ENCODE results near the gene TAF3.

TAF3 gene

DNA sequence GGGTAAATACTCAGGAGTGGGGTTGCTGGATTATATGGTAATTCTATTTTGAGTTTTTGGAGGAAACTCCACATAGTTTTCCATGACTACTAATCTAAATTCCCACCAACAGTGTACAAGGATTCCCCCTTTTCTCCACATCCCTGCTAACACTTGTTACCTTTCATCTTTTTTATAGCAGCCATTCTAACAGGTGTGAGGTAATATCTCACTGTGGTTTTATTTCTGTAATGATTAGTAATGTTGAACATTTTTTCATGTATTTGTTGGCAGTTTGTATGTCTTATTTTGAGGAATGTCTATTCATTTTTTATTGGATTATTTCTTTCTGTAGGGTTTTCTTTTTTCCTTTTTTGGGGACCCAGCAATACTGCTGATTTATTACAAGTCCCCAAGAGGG lies 14.9 kb downstream of the TAF3 start:
- TF ChIP-seq GATA3 (IDR thresholded peaks at IDR 0.05; ENCODE audit: low read depth, low read length): no peak
- no peak for TF ChIP-seq GATA2 (IDR thresholded peaks at IDR 0.05; ENCODE audit: low read depth, low read length)

DNA sequence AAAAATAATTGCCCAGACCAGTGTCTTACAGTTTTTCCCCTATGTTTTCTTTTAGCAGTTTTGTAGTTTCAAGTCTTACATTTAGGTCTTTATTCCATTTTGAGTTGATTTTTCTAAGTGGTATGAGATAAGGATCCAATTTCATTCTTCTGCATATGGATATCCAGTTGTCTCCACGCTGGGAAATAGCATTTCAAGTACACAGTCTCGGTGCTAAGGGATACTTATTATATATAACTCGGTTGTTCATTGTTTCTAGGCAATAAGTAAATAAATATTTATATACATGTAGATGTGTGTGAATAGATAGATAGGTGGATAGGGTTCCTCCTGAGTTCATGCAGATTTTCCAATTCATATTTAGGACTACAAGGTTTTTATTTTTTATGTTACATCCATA lies 16.0 kb downstream of the TAF3 start:
- TF ChIP-seq GATA2 (IDR thresholded peaks at IDR 0.05; ENCODE audit: low read depth, low read length) (no peak), GATA3 (IDR thresholded peaks at IDR 0.05; ENCODE audit: low read depth, low read length) (no peak)

- TF ChIP-seq GATA2 (IDR thresholded peaks at IDR 0.05; ENCODE audit: low read depth, low read length): no peak
- TF ChIP-seq GATA3 (IDR thresholded peaks at IDR 0.05; ENCODE audit: low read depth, low read length): no peak
Measured at GRCh38 chr10:7836571-7836970, 18.3 kb downstream of the TAF3 start.

GRCh38 chr10:7846591-7846990 lies 28.3 kb downstream of the TAF3 start:
- TF ChIP-seq GATA2 (IDR thresholded peaks at IDR 0.05; ENCODE audit: low read depth, low read length) (no peak), GATA3 (IDR thresholded peaks at IDR 0.05; ENCODE audit: low read depth, low read length) (no peak)

GRCh38 chr10:7853226-7853842 lies 35.0 kb downstream of the TAF3 start:
- TF ChIP-seq GATA3 (IDR thresholded peaks at IDR 0.05; ENCODE audit: low read depth, low read length) (no peak), GATA2 (IDR thresholded peaks at IDR 0.05; ENCODE audit: low read depth, low read length) (no peak)

DNA sequence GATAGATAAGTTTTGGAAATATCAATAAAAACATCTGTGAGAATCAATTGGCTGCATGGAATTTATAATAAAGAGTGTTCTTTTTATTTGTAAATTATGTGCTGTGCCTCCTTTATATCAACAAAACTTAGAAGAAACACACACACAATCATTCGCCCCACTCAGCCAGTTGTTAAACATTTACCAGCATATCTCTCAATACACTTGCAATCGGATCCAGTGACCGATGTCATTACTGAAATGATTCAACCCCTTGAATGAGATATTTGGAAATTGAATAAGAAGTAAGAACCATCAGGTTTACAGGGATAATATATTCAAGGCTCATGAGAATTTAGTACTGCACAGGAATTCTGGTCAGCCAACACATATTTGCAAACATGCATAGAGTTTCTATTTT lies 35.6 kb downstream of the TAF3 start:
- TF ChIP-seq GATA2 (IDR thresholded peaks at IDR 0.05; ENCODE audit: low read depth, low read length) (no peak), GATA3 (IDR thresholded peaks at IDR 0.05; ENCODE audit: low read depth, low read length) (no peak)

- no peak for TF ChIP-seq GATA3 (IDR thresholded peaks at IDR 0.05; ENCODE audit: low read depth, low read length)
- TF ChIP-seq GATA2 (IDR thresholded peaks at IDR 0.05; ENCODE audit: low read depth, low read length): no peak
Measured at GRCh38 chr10:7855205-7855604, 36.9 kb downstream of the TAF3 start.

DNA sequence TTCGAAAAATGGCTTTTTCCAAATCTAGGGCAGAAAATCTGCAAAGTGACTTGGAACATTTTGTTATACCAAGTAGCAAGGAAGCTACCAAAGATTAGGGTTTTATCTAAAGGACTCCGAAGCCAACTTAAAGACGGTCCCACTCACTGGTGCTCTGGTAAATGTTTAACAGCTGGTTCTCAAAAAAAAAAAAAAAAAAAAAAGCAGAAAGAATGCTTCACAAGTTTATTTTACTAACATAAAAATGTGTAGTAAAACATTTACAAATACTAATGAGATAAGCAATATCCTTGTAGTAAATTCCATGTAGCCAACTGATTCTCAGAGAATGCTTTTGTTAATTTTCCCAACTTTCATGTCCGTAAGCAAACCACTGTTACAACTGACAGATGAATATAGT lies 38.4 kb downstream of the TAF3 start:
- TF ChIP-seq GATA2 (IDR thresholded peaks at IDR 0.05; ENCODE audit: low read depth, low read length) (no peak), GATA3 (IDR thresholded peaks at IDR 0.05; ENCODE audit: low read depth, low read length) (no peak)

- TF ChIP-seq GATA2 (IDR thresholded peaks at IDR 0.05; ENCODE audit: low read depth, low read length) (no peak), GATA3 (IDR thresholded peaks at IDR 0.05; ENCODE audit: low read depth, low read length) (no peak)
Measured at GRCh38 chr10:7857262-7857661, 39.0 kb downstream of the TAF3 start.

GRCh38 chr10:7861509-7862120 lies 43.3 kb downstream of the TAF3 start:
- TF ChIP-seq GATA3 (IDR thresholded peaks at IDR 0.05; ENCODE audit: low read depth, low read length): no peak
- no peak for TF ChIP-seq GATA2 (IDR thresholded peaks at IDR 0.05; ENCODE audit: low read depth, low read length)

GRCh38 chr10:7862121-7862514 lies 43.8 kb downstream of the TAF3 start:
- TF ChIP-seq GATA3 (IDR thresholded peaks at IDR 0.05; ENCODE audit: low read depth, low read length) (no peak), GATA2 (IDR thresholded peaks at IDR 0.05; ENCODE audit: low read depth, low read length) (no peak)

- TF ChIP-seq GATA2 (IDR thresholded peaks at IDR 0.05; ENCODE audit: low read depth, low read length) (no peak), GATA3 (IDR thresholded peaks at IDR 0.05; ENCODE audit: low read depth, low read length) (no peak)
Measured at GRCh38 chr10:7866176-7866575, 47.9 kb downstream of the TAF3 start.

DNA sequence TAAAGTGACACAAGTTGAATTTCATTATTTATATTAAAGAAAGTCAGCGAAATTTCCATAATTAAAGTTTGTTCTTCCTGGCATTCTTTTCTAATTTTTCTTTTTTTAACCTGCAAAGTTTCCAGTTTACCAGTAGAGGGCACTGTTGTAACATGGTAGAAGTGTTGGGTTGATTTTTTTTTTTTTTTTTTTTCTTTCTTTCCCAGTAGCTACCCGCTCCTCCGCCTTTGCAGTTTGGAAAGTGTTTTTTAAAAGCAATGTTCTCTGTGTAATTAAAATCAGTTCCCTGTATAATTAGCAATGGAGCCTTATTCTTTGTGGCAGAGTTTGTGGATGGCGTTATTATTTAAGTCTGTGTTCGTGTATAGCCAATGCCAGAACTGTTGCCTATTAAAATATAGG lies 53.7 kb downstream of the TAF3 start:
- no peak for TF ChIP-seq GATA3 (IDR thresholded peaks at IDR 0.05; ENCODE audit: low read depth, low read length)
- no peak for TF ChIP-seq GATA2 (IDR thresholded peaks at IDR 0.05; ENCODE audit: low read depth, low read length)

- no peak for TF ChIP-seq GATA2 (IDR thresholded peaks at IDR 0.05; ENCODE audit: low read depth, low read length)
- no peak for TF ChIP-seq GATA3 (IDR thresholded peaks at IDR 0.05; ENCODE audit: low read depth, low read length)
Measured at GRCh38 chr10:7874864-7875263, 56.6 kb downstream of the TAF3 start.

GRCh38 chr10:7876541-7877127 lies 58.3 kb downstream of the TAF3 start:
- TF ChIP-seq GATA3 (IDR thresholded peaks at IDR 0.05; ENCODE audit: low read depth, low read length): peak; percentile 31; the same call in 1 of the 2 replicates
- TF ChIP-seq GATA2 (IDR thresholded peaks at IDR 0.05; ENCODE audit: low read depth, low read length): no peak
